ENCODE results near the gene MECR. TPM values are rescaled to one million over a fixed set of nuclear protein-coding genes. Genes with fewer than 3 reads are reported as not detected.
A peak's percentile ranks its signal among the peaks of the same experiment; 100 is the strongest.

MECR gene
- total and polyA plus RNA-seq, 2 experiments from 2014 or later, result 41.4 to 60.0 TPM

- Histone ChIP-seq H3K27ac (no peak overlapping the region), H3K36me3 (peaks cover 10% of the 10 kb centered on the region), H3K4me1 (ENCODE audit: low read depth) (no peaks in the 10 kb centered on the region), H3K9me3 (ENCODE audit: low read depth) (no peaks in the 10 kb centered on the region), H3K4me3 (no peak overlapping the region), H3K27me3 (no peaks in the 10 kb centered on the region)
- DNase-seq (ENCODE audit: low read depth in 1 of 2, low spot score in 1 of 2), result no peak
- TF ChIP-seq, protein P1, sequence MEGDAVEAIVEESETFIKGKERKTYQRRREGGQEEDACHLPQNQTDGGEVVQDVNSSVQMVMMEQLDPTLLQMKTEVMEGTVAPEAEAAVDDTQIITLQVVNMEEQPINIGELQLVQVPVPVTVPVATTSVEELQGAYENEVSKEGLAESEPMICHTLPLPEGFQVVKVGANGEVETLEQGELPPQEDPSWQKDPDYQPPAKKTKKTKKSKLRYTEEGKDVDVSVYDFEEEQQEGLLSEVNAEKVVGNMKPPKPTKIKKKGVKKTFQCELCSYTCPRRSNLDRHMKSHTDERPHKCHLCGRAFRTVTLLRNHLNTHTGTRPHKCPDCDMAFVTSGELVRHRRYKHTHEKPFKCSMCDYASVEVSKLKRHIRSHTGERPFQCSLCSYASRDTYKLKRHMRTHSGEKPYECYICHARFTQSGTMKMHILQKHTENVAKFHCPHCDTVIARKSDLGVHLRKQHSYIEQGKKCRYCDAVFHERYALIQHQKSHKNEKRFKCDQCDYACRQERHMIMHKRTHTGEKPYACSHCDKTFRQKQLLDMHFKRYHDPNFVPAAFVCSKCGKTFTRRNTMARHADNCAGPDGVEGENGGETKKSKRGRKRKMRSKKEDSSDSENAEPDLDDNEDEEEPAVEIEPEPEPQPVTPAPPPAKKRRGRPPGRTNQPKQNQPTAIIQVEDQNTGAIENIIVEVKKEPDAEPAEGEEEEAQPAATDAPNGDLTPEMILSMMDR (IDR thresholded peaks at IDR 0.05; ENCODE audit: low read depth, low read length), result no peak
Observed at GRCh38 chr1:29217633-29218032, 13.1 kb downstream of the MECR start.

DNA sequence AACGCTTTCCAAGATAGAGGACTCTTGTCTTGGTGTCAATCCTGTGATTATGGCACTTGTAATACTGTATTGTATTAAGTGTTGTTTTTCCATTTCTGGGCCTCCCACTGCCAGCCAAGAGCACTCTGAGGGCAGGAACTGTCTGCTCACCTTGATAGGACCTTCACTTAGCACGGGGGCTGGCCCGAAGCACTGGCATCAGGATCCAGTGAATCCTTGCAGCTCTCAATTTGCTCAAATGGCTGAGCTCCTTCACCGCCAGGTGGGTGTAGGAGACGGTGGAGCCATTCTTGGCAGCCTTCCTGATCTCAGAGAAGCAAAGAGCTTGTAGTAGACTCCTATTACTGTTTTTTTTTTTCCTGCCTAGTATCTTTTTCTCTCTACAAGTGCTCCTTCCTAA lies 17.7 kb downstream of the MECR start:
- H3K9me3 ChIP-seq (ENCODE audit: low read depth), result no peaks in the 10 kb centered on the region

GRCh38 chr1:29211086-29212030 lies 19.4 kb downstream of the MECR start:
- Histone ChIP-seq H3K4me1 (ENCODE audit: low read depth) (no peaks in the 10 kb centered on the region), H3K27me3 (no peaks in the 10 kb centered on the region), H3K27ac (no peak overlapping the region), H3K36me3 (peaks cover 18% of the 10 kb centered on the region), H3K9me3 (ENCODE audit: low read depth) (no peaks in the 10 kb centered on the region), H3K4me3 (no peak overlapping the region)
- TF ChIP-seq, protein P1 (IDR thresholded peaks at IDR 0.05; ENCODE audit: low read depth, low read length), result no peak
- peak in 1 of 2 donors; percentile 30 for DNase-seq (ENCODE audit: low read depth in 1 of 2, low spot score in 1 of 2)

More for the DNA sequence above, 17.7 kb downstream of the MECR start:
- H3K36me3 ChIP-seq, result peaks cover 15% of the 10 kb centered on the region
- DNase-seq (ENCODE audit: low read depth in 1 of 2, low spot score in 1 of 2), result no peak
- no peak overlapping the region for H3K27ac ChIP-seq
- H3K27me3 ChIP-seq, result no peaks in the 10 kb centered on the region
- H3K4me3 ChIP-seq, result no peak overlapping the region
- H3K4me1 ChIP-seq (ENCODE audit: low read depth), result no peaks in the 10 kb centered on the region
- TF ChIP-seq, protein P1 (IDR thresholded peaks at IDR 0.05; ENCODE audit: low read depth, low read length), result no peak

DNA sequence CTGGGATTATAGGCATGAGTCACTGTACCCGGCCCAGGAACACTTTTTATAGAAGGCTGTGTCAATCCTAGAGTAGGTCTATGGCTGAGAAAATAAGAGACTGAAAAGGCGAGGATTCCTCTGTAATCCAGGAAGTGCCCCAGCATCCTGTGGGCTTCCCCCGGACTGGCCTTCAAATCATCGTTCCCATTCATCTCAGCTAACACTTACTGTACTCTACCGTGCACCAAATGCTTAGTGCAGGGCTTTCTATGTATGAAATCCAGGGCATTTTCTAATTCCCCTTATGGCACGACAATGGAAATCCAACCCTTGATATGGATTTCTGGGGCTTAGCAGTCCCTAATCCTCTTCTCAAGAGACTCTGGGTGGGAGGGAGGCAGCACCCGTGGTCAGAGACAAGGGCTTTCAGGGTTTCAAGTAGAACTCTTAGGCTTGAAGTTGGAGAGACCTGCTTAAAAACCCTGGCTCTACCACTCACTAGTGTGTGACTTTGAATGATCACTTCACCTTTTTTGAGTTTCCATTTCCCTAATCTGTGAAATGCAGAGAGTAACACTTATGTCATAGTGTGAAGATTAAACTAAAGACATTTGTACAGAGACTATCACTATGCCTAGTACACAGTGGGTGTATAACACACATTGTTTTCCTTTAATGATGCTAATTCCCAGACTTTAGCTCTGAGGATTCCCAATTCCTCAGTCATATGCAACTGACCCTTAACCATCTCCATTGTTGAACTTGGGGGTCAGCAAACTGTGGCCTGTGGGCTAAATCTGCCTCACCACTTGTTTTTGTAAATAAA lies 20.3 kb downstream of the MECR start:
- Histone ChIP-seq H3K4me1 (ENCODE audit: low read depth) (no peaks in the 10 kb centered on the region), H3K27ac (no peak overlapping the region), H3K4me3 (no peak overlapping the region), H3K36me3 (peaks cover 21% of the 10 kb centered on the region), H3K27me3 (no peaks in the 10 kb centered on the region), H3K9me3 (ENCODE audit: low read depth) (no peaks in the 10 kb centered on the region)
- TF ChIP-seq, protein P1 (IDR thresholded peaks at IDR 0.05; ENCODE audit: low read depth, low read length), result no peak
- DNase-seq (ENCODE audit: low read depth in 1 of 2, low spot score in 1 of 2), result no peak

DNA sequence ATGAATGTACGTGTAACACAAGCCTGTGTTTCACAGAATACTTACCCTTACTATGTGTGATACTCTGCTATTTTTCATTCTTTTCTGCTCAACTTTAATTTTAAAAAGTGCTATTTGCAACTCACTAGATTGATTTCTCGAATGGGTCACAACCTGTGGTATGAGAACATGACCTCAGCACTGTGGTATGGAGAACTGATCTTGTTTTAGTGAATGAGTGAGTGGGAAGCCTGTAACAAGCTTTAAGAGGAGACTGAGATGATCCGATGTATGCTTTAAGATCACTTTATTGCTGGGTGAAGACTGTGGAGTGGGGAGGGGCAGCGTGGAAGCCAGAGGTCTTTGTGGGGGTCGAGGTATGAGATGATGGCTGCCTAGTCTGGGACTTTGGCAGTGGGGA lies 21.6 kb downstream of the MECR start:
- no peak overlapping the region for H3K27ac ChIP-seq
- TF ChIP-seq, protein P1 (IDR thresholded peaks at IDR 0.05; ENCODE audit: low read depth, low read length), result no peak

More for the DNA sequence above, 21.6 kb downstream of the MECR start:
- no peak for DNase-seq (ENCODE audit: low read depth in 1 of 2, low spot score in 1 of 2)
- H3K4me1 ChIP-seq (ENCODE audit: low read depth), result no peaks in the 10 kb centered on the region
- H3K36me3 ChIP-seq, result peaks cover 13% of the 10 kb centered on the region
- no peaks in the 10 kb centered on the region for H3K27me3 ChIP-seq
- H3K9me3 ChIP-seq (ENCODE audit: low read depth), result no peaks in the 10 kb centered on the region
- no peak overlapping the region for H3K4me3 ChIP-seq
